ENCODE measurements around the gene ABLIM1.

The ABLIM1 gene

GRCh38 chr10:114541081-114541796 lies 116.8 kb downstream of the ABLIM1 start:
- H3K36me3 ChIP-seq (ENCODE audit: low read depth), result no peaks in the 10 kb centered on the region
- H3K4me3 ChIP-seq (ENCODE audit: severe bottlenecking), result no peak overlapping the region
- no peak for DNase-seq (ENCODE audit: low spot score)
- H3K9me3 ChIP-seq (ENCODE audit: severe bottlenecking), result no peaks in the 10 kb centered on the region
- no peaks in the 10 kb centered on the region for H3K4me1 ChIP-seq (ENCODE audit: insufficient read depth, poor library complexity, severe bottlenecking)
- H3K27me3 ChIP-seq (ENCODE audit: insufficient read depth, poor library complexity, severe bottlenecking), result no peaks in the 10 kb centered on the region
- H3K27ac ChIP-seq (ENCODE audit: poor library complexity, severe bottlenecking), result no peak overlapping the region
- TF ChIP-seq, protein P1, sequence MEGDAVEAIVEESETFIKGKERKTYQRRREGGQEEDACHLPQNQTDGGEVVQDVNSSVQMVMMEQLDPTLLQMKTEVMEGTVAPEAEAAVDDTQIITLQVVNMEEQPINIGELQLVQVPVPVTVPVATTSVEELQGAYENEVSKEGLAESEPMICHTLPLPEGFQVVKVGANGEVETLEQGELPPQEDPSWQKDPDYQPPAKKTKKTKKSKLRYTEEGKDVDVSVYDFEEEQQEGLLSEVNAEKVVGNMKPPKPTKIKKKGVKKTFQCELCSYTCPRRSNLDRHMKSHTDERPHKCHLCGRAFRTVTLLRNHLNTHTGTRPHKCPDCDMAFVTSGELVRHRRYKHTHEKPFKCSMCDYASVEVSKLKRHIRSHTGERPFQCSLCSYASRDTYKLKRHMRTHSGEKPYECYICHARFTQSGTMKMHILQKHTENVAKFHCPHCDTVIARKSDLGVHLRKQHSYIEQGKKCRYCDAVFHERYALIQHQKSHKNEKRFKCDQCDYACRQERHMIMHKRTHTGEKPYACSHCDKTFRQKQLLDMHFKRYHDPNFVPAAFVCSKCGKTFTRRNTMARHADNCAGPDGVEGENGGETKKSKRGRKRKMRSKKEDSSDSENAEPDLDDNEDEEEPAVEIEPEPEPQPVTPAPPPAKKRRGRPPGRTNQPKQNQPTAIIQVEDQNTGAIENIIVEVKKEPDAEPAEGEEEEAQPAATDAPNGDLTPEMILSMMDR (IDR thresholded peaks at IDR 0.05; ENCODE audit: poor library complexity, severe bottlenecking), result no peak
- peak; percentile 33; the same call in 1 of the 3 replicates for ATAC-seq (ENCODE audit: low read depth)

DNA sequence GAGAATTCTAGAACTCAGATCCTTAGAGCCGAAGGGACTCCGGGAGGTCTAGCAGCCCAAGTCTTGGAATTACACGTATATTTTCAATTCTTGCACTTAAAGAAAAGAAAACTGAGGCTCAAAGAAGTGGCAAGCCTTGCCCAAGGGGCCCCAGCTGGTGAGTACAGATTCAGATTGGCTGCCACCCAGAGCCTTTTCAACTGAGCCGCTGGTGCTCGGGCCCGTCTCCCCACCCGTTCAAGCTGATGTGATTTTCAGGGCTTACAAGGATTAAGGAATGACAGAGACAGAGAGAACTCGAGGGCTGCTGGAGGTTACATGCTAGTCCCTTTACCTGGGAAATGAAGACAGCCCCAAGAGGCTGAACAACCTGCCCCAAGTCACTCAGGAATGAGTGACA lies 117.8 kb downstream of the ABLIM1 start:
- no peak overlapping the region for H3K27ac ChIP-seq (ENCODE audit: poor library complexity, severe bottlenecking)
- H3K27me3 ChIP-seq (ENCODE audit: insufficient read depth, poor library complexity, severe bottlenecking), result no peaks in the 10 kb centered on the region
- TF ChIP-seq, protein P1 (IDR thresholded peaks at IDR 0.05; ENCODE audit: poor library complexity, severe bottlenecking), result no peak
- H3K36me3 ChIP-seq (ENCODE audit: low read depth), result no peaks in the 10 kb centered on the region
- no peaks in the 10 kb centered on the region for H3K9me3 ChIP-seq (ENCODE audit: severe bottlenecking)
- ATAC-seq (ENCODE audit: low read depth), result no peak
- no peak for DNase-seq (ENCODE audit: low spot score)
- no peaks in the 10 kb centered on the region for H3K4me1 ChIP-seq (ENCODE audit: insufficient read depth, poor library complexity, severe bottlenecking)
- H3K4me3 ChIP-seq (ENCODE audit: severe bottlenecking), result no peak overlapping the region

DNA sequence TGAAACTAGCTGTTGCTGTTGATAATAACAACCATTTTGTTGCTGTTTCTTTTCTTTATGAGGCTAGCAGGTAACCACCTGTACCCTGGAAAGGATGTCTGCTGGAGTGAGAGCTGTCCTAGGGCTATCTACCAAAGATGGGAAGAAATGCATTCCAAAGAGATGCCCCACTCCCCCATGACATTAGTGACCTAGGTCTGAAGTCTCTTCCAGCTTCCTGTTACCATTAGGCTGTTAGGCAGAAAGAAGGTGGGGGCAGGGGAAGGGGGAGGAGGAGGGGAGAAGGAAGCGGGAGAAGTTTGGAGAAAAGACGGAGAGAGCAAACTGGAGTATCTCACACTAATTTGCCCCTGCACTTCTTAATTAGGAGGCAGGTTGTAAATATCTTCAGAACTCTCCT lies 118.5 kb downstream of the ABLIM1 start:
- DNase-seq (ENCODE audit: low spot score) (no peak), ATAC-seq (ENCODE audit: low read depth) (no peak)
- TF ChIP-seq, protein P1 (IDR thresholded peaks at IDR 0.05; ENCODE audit: poor library complexity, severe bottlenecking), result no peak
- Histone ChIP-seq H3K4me1 (ENCODE audit: insufficient read depth, poor library complexity, severe bottlenecking) (no peaks in the 10 kb centered on the region), H3K27ac (ENCODE audit: poor library complexity, severe bottlenecking) (no peak overlapping the region), H3K4me3 (ENCODE audit: severe bottlenecking) (no peak overlapping the region), H3K36me3 (ENCODE audit: low read depth) (no peaks in the 10 kb centered on the region), H3K9me3 (ENCODE audit: severe bottlenecking) (no peaks in the 10 kb centered on the region), H3K27me3 (ENCODE audit: insufficient read depth, poor library complexity, severe bottlenecking) (no peaks in the 10 kb centered on the region)

- Histone ChIP-seq H3K36me3 (ENCODE audit: low read depth) (no peaks in the 10 kb centered on the region), H3K9me3 (ENCODE audit: severe bottlenecking) (no peaks in the 10 kb centered on the region), H3K4me3 (ENCODE audit: severe bottlenecking) (no peak overlapping the region), H3K27me3 (ENCODE audit: insufficient read depth, poor library complexity, severe bottlenecking) (no peaks in the 10 kb centered on the region), H3K27ac (ENCODE audit: poor library complexity, severe bottlenecking) (no peak overlapping the region), H3K4me1 (ENCODE audit: insufficient read depth, poor library complexity, severe bottlenecking) (no peaks in the 10 kb centered on the region)
- DNase-seq (ENCODE audit: low spot score) (no peak), ATAC-seq (ENCODE audit: low read depth) (no peak)
- TF ChIP-seq, protein P1 (IDR thresholded peaks at IDR 0.05; ENCODE audit: poor library complexity, severe bottlenecking), result no peak
These were observed 119.7 kb downstream of the ABLIM1 start for GRCh38 chr10:114538181-114538906.

GRCh38 chr10:114537736-114538135 lies 120.3 kb downstream of the ABLIM1 start:
- H3K4me3 ChIP-seq (ENCODE audit: severe bottlenecking), result no peak overlapping the region
- no peaks in the 10 kb centered on the region for H3K4me1 ChIP-seq (ENCODE audit: insufficient read depth, poor library complexity, severe bottlenecking)
- H3K27me3 ChIP-seq (ENCODE audit: insufficient read depth, poor library complexity, severe bottlenecking), result no peaks in the 10 kb centered on the region
- TF ChIP-seq, protein P1 (IDR thresholded peaks at IDR 0.05; ENCODE audit: poor library complexity, severe bottlenecking), result no peak
- H3K9me3 ChIP-seq (ENCODE audit: severe bottlenecking), result no peaks in the 10 kb centered on the region
- no peak overlapping the region for H3K27ac ChIP-seq (ENCODE audit: poor library complexity, severe bottlenecking)
- ATAC-seq (ENCODE audit: low read depth), result no peak
- no peak for DNase-seq (ENCODE audit: low spot score)
- no peaks in the 10 kb centered on the region for H3K36me3 ChIP-seq (ENCODE audit: low read depth)

Measured in RWPE2 (cell line).